GM19468 (cell line): ENCODE measurements around the gene ATCAY.
"Not testable (repeated sequence)": the region's sequence is repeated elsewhere in the genome, so short reads cannot be mapped to it uniquely, and the experiment has no call there.

Experiments used
- ATAC-seq: cut with Tn5 transposase; IDR thresholded peaks from one replicate; pipeline ENCODE4 v1.9.1; 2021; ENCODE audit warnings: mild to moderate bottlenecking, moderate library complexity, moderate number of reproducible peaks; ENCODE audit not compliant: unreplicated experiment; ENCODE audit errors: extremely low read depth

The ATCAY gene

GRCh38 chr19:3852614-3853254 lies 27.8 kb upstream of the ATCAY start:
- no peak for ATAC-seq

- ATAC-seq, result no peak
Observed at GRCh38 chr19:3855320-3855719, 25.2 kb upstream of the ATCAY start.

- ATAC-seq, result no peak
Observed at GRCh38 chr19:3857449-3858003, 23.0 kb upstream of the ATCAY start.

- ATAC-seq, result no peak
Observed at GRCh38 chr19:3860499-3860898, 20.0 kb upstream of the ATCAY start.

- ATAC-seq, result no peak
Observed at GRCh38 chr19:3862826-3863500, 17.5 kb upstream of the ATCAY start.

- ATAC-seq, result no peak
Observed at GRCh38 chr19:3863648-3864047, 16.8 kb upstream of the ATCAY start.

GRCh38 chr19:3866910-3867638 lies 13.4 kb upstream of the ATCAY start:
- no peak for ATAC-seq

GRCh38 chr19:3867971-3868769 lies 12.3 kb upstream of the ATCAY start:
- ATAC-seq, result no peak

GRCh38 chr19:3868770-3869456 lies 11.6 kb upstream of the ATCAY start, which contains the start of gene ZFR2:
TSS of gene ZFR2 (minus strand) at chr19:3869038. CDS start at chr19:3869017, 21 bp downstream.
- no peak for ATAC-seq

- no peak for ATAC-seq
Observed at GRCh38 chr19:3873151-3873550, 7.3 kb upstream of the ATCAY start.

GRCh38 chr19:3874695-3875094 lies 5.8 kb upstream of the ATCAY start:
- ATAC-seq, result not testable (repeated sequence)

- ATAC-seq, result no peak
Observed at GRCh38 chr19:3879656-3880055, 829 bp upstream of the ATCAY start.

GRCh38 chr19:3881272-3882040 lies 971 bp downstream of the ATCAY start:
- no peak for ATAC-seq

GRCh38 chr19:3882041-3882384 lies 1.5 kb downstream of the ATCAY start:
- ATAC-seq, result no peak

- no peak for ATAC-seq
Observed at GRCh38 chr19:3890591-3890990, 10.1 kb downstream of the ATCAY start.

- ATAC-seq, result no peak
Observed at GRCh38 chr19:3893509-3894179, 13.2 kb downstream of the ATCAY start.

GRCh38 chr19:3894959-3895358 lies 14.5 kb downstream of the ATCAY start:
- ATAC-seq, result not testable (repeated sequence)

- no peak for ATAC-seq
Observed at GRCh38 chr19:3895788-3896187, 15.3 kb downstream of the ATCAY start.
